ENCODE measurements around the gene PML.
A peak's percentile ranks its signal among the peaks of the same experiment; 100 is the strongest.

Gene PML

DNA sequence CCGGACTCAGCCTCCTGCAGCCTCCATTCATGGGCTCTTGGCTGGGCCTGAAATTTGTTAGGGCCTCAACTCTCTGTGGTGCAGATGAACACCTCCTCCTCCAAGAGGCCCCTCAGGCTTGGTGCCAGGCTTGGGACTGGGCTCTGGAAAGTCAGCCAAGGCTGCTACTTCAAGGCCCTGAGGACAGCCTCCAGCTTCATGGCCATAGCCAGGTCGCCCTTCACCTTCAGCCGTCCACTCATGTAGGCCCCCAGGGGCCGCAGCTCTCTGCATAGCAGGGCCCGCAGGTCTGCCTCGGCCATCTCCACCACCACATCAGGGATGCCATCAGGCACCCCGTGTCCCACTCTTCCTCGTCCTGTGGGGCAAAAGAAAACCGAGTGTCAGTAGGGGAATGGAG, 10.7 kb upstream of the PML start:
- Mint-ChIP-seq H3K36me3 (ENCODE audit: insufficient read depth) (peaks cover 4% of the 10 kb centered on the region), H3K4me3 (no peak overlapping the region), H3K27me3 (peaks cover 2% of the 10 kb centered on the region), H3K4me1 (peaks cover 18% of the 10 kb centered on the region), H3K9me3 (no peaks in the 10 kb centered on the region), H3K27ac (ENCODE audit: low read depth) (no peak overlapping the region)
- ATAC-seq (replicated peaks; ENCODE audit: extremely low read depth, poor library complexity, severe bottlenecking) (no peak), DNase-seq (ENCODE audit: low spot score in 2 of 2) (no peak)

DNA sequence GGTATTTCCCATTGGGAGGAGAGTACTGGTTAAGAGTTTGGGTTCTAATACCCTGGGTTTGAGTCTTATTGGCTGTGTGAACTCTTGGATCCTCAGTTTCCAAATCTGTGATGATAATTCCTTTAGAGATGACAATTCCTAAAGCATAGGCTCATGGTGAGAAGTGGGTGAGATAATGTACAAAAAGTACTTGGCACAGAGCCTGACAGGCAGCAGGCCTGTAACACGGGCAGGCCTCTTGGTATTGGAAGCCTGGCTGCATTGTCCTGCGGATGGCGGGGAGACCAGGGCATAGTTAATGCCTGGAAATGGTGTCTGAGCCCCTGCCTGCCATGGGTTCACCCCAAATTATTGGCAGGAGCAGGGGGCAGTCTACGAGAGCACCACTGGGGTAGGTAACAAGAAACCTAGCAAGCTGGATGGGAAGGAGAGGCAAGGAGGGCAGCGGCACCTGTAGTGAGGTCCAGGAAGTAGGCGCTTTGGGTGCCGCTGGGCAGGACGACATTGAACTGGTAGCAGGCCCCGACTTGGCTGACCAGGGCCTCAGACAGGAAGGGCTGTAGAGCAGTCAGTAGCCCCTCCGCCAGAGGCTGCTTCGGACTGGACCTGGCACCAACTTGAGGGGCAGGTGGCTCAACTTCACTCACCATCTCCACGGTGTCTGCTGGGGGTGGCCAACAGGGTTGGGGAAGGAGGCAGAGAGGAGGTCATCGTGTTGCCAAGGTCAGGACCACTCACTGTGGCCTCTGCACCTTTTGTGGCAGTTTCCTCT, 10.1 kb upstream of the PML start:
- ATAC-seq (replicated peaks; ENCODE audit: extremely low read depth, poor library complexity, severe bottlenecking): no peak
- Mint-ChIP-seq H3K36me3 (ENCODE audit: insufficient read depth) (peaks cover 4% of the 10 kb centered on the region), H3K4me1 (peaks cover 18% of the 10 kb centered on the region), H3K9me3 (no peaks in the 10 kb centered on the region), H3K27ac (ENCODE audit: low read depth) (no peak overlapping the region), H3K4me3 (no peak overlapping the region), H3K27me3 (no peaks in the 10 kb centered on the region)
- no peak for DNase-seq (ENCODE audit: low spot score in 2 of 2)

DNA sequence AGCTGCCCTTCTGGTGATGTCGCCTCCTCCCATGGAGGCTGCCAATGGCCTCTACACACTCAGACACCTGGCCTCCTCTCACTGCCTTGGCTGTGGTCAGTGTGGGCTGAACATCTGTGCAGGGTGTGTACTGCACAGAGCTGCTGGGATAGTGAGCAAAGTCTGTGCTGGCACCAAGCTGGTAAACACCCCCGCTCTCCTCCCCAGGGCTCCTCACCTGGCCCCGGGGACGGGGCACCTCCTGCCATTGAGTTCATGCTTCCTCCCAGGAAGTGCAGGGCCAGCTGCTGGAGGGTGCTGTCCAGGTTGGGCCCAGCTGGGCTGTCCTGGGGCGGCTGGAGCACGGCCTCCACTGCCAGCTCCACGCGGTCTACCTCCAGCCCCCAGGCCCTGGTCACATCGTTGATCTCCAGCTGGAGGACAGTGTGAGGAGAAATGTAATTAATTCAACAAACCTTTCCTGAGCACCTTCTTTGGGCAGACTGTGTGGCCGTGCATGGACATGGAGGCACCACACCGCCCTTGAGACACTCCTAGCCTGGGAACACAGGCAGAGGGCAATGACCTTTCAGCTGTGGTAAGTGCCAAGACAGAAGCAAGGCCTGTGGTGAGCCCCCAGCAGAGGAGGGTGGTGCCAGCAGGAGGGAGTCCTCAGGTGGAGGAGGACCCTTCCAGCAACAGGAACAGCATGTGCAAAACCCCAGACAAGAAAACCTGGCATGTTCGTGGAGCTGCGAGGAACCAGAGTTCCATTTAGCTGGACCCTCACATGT, 9.2 kb upstream of the PML start:
- ATAC-seq (replicated peaks; ENCODE audit: extremely low read depth, poor library complexity, severe bottlenecking) (no peak), DNase-seq (ENCODE audit: low spot score in 2 of 2) (no peak)
- H3K4me3 Mint-ChIP-seq: no peak overlapping the region
- peaks cover 4% of the 10 kb centered on the region for H3K36me3 Mint-ChIP-seq (ENCODE audit: insufficient read depth)
- H3K9me3 Mint-ChIP-seq: no peaks in the 10 kb centered on the region
- no peak overlapping the region for H3K27ac Mint-ChIP-seq (ENCODE audit: low read depth)
- no peaks in the 10 kb centered on the region for H3K27me3 Mint-ChIP-seq
- H3K4me1 Mint-ChIP-seq: peaks cover 18% of the 10 kb centered on the region

DNA sequence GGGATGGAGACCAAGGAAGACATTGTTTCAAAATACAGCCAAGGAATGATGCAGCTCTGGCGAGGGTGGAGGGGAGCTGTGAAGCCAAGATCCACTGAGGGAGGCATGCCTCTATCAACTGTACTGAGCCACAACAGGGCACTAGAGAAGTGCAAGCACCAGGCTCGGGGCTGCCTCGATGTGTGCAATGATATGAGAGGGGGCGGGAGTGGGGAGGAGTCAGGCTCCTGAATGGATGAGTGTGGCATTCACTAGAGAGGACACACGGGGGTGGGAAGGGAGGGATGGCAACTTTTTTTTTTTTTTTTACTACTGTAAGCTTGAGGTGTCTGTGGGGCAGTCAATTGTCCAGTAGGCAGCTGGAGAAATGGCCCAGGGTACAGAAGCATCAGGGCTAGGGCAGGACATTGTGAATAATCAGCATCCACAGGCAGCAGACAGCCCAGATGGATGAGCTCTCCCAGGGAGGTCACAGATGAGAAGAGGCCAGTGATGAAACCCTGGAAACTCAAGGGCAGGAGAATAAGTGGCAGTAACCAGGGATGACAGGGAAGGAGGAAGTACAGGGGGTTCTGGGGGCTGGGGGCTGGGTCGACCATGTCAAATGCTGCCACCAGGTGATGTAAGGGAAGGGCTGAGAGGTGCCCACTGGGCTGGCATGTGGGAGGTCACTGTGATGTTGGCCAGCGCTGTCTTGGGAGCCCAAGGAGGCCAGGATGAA, 8.3 kb upstream of the PML start:
- no peaks in the 10 kb centered on the region for H3K9me3 Mint-ChIP-seq
- no peaks in the 10 kb centered on the region for H3K27me3 Mint-ChIP-seq
- peaks cover 4% of the 10 kb centered on the region for H3K36me3 Mint-ChIP-seq (ENCODE audit: insufficient read depth)

DNA sequence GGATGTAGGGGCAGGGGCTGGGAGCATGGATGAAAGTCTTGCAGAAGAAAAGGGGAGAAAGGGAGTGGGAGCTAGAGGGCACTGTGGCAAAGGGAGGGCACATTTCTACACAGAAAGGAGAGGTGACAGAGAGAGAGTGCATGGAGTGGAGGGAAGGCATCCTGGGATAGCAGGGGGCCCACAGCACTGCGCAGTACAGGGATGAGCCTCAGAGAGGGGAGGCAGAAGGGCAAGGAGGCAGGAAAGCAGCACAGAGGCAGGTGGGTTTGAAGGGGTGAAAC, 7.8 kb upstream of the PML start:
- Mint-ChIP-seq H3K4me3 (no peak overlapping the region), H3K9me3 (no peaks in the 10 kb centered on the region), H3K36me3 (ENCODE audit: insufficient read depth) (peaks cover 4% of the 10 kb centered on the region), H3K27ac (ENCODE audit: low read depth) (no peak overlapping the region), H3K27me3 (no peaks in the 10 kb centered on the region), H3K4me1 (peaks cover 21% of the 10 kb centered on the region)
- no peak for ATAC-seq (replicated peaks; ENCODE audit: extremely low read depth, poor library complexity, severe bottlenecking)
- no peak for DNase-seq (ENCODE audit: low spot score in 2 of 2)

More for the DNA sequence above, 8.3 kb upstream of the PML start:
- H3K27ac Mint-ChIP-seq (ENCODE audit: low read depth): no peak overlapping the region
- peaks cover 22% of the 10 kb centered on the region for H3K4me1 Mint-ChIP-seq
- ATAC-seq (replicated peaks; ENCODE audit: extremely low read depth, poor library complexity, severe bottlenecking) (no peak), DNase-seq (ENCODE audit: low spot score in 2 of 2) (no peak)
- no peak overlapping the region for H3K4me3 Mint-ChIP-seq

DNA sequence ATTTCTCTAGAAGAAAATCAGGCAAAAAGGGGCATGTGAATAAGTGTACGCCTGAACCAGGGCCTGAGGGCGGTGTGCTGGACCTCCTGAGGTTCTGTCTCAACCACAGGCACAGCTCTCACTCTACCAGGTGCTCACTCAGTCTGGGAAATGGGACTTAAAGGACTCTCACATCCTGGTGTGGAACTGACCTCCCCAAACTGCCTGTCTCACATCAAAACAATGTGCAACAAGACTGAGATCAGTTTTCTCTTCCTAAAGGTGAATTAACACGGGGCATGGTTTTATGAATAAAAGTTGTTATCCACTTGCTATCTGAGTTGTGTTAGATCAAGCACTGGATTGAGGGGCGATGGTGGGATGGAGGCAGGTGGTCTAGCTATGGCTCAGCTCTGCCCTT, 7.3 kb upstream of the PML start:
- no peaks in the 10 kb centered on the region for H3K9me3 Mint-ChIP-seq
- H3K4me3 Mint-ChIP-seq: no peak overlapping the region
- no peak overlapping the region for H3K27ac Mint-ChIP-seq (ENCODE audit: low read depth)
- H3K4me1 Mint-ChIP-seq: peaks cover 16% of the 10 kb centered on the region
- peaks cover 4% of the 10 kb centered on the region for H3K36me3 Mint-ChIP-seq (ENCODE audit: insufficient read depth)
- H3K27me3 Mint-ChIP-seq: no peaks in the 10 kb centered on the region
- DNase-seq (ENCODE audit: low spot score in 2 of 2) (no peak), ATAC-seq (replicated peaks; ENCODE audit: extremely low read depth, poor library complexity, severe bottlenecking) (no peak)

DNA sequence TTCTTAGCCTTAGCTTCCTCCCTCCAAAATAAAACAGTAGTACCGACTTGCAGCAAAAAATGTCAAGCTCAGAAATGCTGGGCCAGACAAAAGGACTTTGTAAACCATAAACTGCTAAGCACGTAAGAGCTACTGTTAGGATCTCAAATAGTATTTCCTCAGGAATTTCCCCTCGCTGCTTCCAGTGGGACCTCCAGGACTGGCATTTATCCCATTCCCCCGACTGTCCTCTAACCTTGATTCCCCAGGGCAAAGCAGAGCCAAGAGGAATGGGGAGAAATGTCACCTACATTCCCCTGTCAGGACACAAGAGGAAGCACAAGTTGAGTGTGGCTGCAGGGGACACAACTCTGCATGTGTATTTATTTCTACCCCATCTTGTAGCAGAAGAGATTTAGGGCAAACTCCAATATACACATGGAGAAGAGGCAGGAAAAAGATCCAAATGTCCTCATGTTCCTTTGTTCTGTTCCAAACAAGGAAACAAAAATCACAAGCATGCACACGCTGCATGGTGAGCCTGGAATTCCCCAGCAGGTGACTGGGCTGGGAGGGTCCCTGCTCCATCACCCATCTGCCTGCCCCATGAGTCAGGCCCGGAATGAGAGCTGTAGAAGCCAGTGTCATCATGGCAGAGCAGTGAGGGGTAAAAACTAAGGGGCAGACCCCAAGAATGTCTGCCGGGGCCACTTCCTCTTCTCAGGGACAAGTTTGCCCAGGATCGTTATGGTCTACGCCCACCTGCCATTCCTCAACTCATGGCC, 6.7 kb upstream of the PML start:
- H3K27me3 Mint-ChIP-seq: no peaks in the 10 kb centered on the region
- H3K27ac Mint-ChIP-seq (ENCODE audit: low read depth): no peak overlapping the region
- DNase-seq (ENCODE audit: low spot score in 2 of 2) (no peak), ATAC-seq (replicated peaks; ENCODE audit: extremely low read depth, poor library complexity, severe bottlenecking) (no peak)
- peaks cover 21% of the 10 kb centered on the region for H3K4me1 Mint-ChIP-seq
- no peak overlapping the region for H3K4me3 Mint-ChIP-seq
- no peaks in the 10 kb centered on the region for H3K9me3 Mint-ChIP-seq
- H3K36me3 Mint-ChIP-seq (ENCODE audit: insufficient read depth): peaks cover 4% of the 10 kb centered on the region

DNA sequence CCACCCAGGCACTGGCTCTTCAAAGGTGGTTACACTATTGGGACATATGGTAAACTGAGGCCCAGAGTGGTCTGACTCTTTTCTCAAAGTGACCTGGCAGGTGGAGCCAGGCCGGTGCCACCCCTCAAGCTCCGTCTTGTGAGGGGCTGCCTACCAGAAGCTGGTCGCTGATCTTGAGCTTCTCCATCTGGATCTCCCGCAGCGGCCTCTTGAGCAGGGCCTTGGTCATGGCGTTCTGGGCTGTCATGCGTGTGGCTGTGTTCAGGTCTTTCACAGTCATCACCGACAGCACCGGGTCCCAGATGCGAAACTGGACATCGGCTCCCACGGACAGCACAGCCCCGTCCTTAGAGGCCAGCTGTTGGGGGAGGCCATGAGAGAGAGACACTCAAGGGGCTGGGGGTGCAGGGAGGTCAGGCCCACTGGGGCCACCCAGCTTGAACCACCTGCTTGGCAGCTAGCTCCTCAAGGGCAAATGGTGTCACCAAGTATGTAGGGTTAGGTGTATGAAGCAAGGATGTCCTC, 6.0 kb upstream of the PML start:
- H3K4me1 Mint-ChIP-seq: peaks cover 23% of the 10 kb centered on the region
- H3K27ac Mint-ChIP-seq (ENCODE audit: low read depth): no peak overlapping the region
- H3K36me3 Mint-ChIP-seq (ENCODE audit: insufficient read depth): peaks cover 4% of the 10 kb centered on the region
- ATAC-seq (replicated peaks; ENCODE audit: extremely low read depth, poor library complexity, severe bottlenecking) (no peak), DNase-seq (ENCODE audit: low spot score in 2 of 2) (no peak)
- H3K9me3 Mint-ChIP-seq: no peaks in the 10 kb centered on the region
- no peak overlapping the region for H3K4me3 Mint-ChIP-seq
- no peaks in the 10 kb centered on the region for H3K27me3 Mint-ChIP-seq

DNA sequence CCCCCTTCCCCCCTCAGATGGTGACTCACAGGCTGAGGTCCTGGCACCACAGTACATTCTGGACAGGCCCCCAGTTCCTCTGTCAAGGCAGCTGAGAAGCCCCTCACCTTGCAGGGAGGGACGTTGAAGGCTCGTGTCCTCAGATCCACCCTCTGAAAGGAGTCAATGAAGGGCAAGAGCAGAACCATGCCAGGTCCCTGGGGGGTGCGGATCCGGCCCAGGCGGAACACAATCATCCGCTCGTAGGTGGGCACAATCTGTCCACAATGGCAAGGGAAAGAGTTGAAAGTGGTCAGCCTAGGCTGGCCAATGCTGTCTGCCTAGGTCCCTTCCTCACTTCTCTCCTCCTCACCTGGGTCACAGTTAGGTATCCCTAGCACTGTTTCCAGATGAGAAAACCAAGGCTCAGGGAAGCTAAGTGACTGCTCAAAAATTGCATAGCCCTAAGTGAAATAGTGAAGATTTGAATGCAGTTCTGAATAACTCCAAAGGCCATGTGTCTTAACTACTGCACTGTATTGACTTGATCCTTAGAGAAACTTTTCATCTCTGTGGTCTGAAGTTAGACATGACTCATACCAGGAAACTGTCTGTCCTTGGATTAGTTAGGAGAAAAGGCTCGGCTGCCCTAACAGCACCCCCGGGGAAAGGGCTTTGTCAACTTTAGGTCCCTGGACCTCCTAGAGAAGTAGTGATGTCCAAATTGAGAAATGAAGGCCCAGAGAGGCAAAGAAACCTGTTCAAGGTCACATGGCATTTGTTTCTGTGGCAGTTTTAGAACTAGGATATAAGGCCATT, 5.3 kb upstream of the PML start:
- Mint-ChIP-seq H3K9me3 (no peaks in the 10 kb centered on the region), H3K4me3 (no peak overlapping the region), H3K36me3 (ENCODE audit: insufficient read depth) (peaks cover 4% of the 10 kb centered on the region), H3K27me3 (no peaks in the 10 kb centered on the region), H3K4me1 (peaks cover 30% of the 10 kb centered on the region), H3K27ac (ENCODE audit: low read depth) (no peak overlapping the region)
- DNase-seq (ENCODE audit: low spot score in 2 of 2) (no peak), ATAC-seq (replicated peaks; ENCODE audit: extremely low read depth, poor library complexity, severe bottlenecking) (no peak)

DNA sequence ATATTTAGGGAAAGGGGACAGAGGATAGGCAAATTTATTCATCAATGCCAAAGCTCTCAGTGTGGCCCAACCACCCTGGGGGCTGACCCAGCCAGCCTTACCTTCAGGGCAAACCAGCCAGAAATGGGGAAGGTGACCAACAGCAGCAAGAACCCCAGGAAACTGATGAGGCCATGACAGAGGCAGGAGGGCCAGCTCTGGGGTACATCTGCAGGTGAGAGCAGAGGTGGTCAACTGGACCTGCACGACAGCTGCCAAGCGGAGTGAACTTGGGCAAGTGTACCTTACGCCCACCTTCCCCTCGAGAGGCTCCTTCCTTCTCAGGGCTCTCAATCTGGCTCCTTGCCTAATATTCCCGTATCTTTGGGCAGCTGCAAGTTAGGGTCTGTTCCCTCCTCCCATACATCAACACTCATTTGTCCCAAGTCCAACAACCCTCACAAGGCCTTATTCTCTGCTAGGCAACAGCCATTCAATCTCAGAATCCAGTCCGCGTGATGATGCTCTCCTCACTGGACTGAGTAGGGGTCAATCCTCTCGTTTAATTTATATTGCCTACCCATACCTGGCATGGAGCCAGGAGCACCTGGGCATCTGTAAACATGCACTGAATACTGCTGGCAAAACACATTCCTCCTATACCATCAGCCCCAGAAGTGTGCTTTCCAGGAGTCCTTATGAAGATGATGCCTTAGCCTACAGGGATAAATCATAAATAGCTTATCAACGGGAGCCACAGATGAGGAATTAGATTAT, 4.1 kb upstream of the PML start:
- DNase-seq (ENCODE audit: low spot score in 2 of 2) (no peak), ATAC-seq (replicated peaks; ENCODE audit: extremely low read depth, poor library complexity, severe bottlenecking) (no peak)
- no peaks in the 10 kb centered on the region for H3K9me3 Mint-ChIP-seq
- H3K4me3 Mint-ChIP-seq: peak overlapping the region; percentile 98
- H3K27ac Mint-ChIP-seq (ENCODE audit: low read depth): no peak overlapping the region
- peaks cover 8% of the 10 kb centered on the region for H3K36me3 Mint-ChIP-seq (ENCODE audit: insufficient read depth)
- H3K27me3 Mint-ChIP-seq: no peaks in the 10 kb centered on the region
- peaks cover 41% of the 10 kb centered on the region for H3K4me1 Mint-ChIP-seq

DNA sequence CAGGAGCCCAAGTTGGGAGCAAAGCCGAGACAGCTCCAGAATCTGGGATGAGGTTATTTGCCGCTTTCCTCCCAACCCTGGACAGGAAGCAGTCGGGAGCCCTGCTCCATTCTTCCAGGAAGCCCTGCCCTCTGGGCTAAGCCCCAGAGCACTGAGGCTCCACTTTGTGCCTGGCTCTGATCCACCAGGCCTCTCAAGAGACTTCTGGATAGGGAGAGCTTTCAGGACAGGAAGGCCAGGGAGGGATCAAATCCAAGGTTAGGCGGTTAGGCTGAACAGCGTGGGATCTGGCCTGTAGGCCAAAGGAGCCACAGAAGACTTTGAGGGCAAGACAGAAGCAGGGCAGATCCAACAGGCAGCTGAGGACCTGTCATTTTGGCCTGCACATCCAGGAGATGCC, 3.3 kb upstream of the PML start:
- H3K27ac Mint-ChIP-seq (ENCODE audit: low read depth): peak overlapping the region; percentile 19
- ATAC-seq (replicated peaks; ENCODE audit: extremely low read depth, poor library complexity, severe bottlenecking): no peak
- peaks cover 8% of the 10 kb centered on the region for H3K36me3 Mint-ChIP-seq (ENCODE audit: insufficient read depth)
- H3K9me3 Mint-ChIP-seq: no peaks in the 10 kb centered on the region
- H3K4me1 Mint-ChIP-seq: peaks cover 42% of the 10 kb centered on the region
- peak overlapping the region; percentile 98 for H3K4me3 Mint-ChIP-seq
- H3K27me3 Mint-ChIP-seq: no peaks in the 10 kb centered on the region
- DNase-seq (ENCODE audit: low spot score in 2 of 2): no peak
